ENCODE measurements around the gene HIVEP3. TPM values are rescaled to one million over a fixed set of nuclear protein-coding genes. Genes with fewer than 3 reads are reported as not detected.

HIVEP3 gene
- total RNA-seq, 4 donors from 2014 or later = 3.2 to 11.0 (median 4.2) TPM

GRCh38 chr1:41735631-41736260, 183.0 kb downstream of the HIVEP3 start:
- H3K4me1 ChIP-seq = peaks cover 31 to 68% (median 34%) of the 10 kb centered on the region in 3 donors

DNA sequence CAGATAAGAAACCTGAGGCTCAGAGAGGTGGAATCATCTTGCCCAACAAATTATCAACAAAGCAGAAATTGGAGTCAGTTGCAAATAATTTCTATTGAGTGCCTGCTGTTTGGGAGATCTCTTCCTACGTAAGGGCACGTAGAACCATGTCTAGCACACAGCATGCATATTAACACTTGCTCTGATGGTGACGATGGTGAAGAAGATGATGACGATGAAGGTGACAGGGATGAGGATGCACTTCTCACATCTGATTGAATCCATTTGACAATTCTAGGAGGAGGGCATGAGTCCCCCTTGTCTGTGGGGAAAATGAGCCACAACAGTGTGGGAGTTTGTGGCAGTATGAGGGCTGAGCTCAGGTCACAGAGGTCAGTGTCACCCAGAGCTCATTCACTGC, 183.6 kb downstream of the HIVEP3 start:
- intact Hi-C loops (cut with DNase I) = no loop called here

More at GRCh38 chr1:41735631-41736260, 183.0 kb downstream of the HIVEP3 start:
- intact Hi-C loops (cut with DNase I) = no loop called here
- Histone ChIP-seq H3K36me3 (no peaks in the 10 kb centered on the region), H3K27ac (no peak overlapping the region), H3K27me3 (no peaks in the 10 kb centered on the region), H3K4me3 (no peak overlapping the region), H3K9me3 (no peaks in the 10 kb centered on the region)
- DNase-seq = no peak
- WGBS, 2 donors = 61 to 91% methylated on average over 7 to 13 of the region's 13 CpGs
- TF ChIP-seq, protein P1, sequence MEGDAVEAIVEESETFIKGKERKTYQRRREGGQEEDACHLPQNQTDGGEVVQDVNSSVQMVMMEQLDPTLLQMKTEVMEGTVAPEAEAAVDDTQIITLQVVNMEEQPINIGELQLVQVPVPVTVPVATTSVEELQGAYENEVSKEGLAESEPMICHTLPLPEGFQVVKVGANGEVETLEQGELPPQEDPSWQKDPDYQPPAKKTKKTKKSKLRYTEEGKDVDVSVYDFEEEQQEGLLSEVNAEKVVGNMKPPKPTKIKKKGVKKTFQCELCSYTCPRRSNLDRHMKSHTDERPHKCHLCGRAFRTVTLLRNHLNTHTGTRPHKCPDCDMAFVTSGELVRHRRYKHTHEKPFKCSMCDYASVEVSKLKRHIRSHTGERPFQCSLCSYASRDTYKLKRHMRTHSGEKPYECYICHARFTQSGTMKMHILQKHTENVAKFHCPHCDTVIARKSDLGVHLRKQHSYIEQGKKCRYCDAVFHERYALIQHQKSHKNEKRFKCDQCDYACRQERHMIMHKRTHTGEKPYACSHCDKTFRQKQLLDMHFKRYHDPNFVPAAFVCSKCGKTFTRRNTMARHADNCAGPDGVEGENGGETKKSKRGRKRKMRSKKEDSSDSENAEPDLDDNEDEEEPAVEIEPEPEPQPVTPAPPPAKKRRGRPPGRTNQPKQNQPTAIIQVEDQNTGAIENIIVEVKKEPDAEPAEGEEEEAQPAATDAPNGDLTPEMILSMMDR (IDR thresholded peaks at IDR 0.05) = no peak
- no peak for TF ChIP-seq POLR2A (IDR thresholded peaks at IDR 0.05)

DNA sequence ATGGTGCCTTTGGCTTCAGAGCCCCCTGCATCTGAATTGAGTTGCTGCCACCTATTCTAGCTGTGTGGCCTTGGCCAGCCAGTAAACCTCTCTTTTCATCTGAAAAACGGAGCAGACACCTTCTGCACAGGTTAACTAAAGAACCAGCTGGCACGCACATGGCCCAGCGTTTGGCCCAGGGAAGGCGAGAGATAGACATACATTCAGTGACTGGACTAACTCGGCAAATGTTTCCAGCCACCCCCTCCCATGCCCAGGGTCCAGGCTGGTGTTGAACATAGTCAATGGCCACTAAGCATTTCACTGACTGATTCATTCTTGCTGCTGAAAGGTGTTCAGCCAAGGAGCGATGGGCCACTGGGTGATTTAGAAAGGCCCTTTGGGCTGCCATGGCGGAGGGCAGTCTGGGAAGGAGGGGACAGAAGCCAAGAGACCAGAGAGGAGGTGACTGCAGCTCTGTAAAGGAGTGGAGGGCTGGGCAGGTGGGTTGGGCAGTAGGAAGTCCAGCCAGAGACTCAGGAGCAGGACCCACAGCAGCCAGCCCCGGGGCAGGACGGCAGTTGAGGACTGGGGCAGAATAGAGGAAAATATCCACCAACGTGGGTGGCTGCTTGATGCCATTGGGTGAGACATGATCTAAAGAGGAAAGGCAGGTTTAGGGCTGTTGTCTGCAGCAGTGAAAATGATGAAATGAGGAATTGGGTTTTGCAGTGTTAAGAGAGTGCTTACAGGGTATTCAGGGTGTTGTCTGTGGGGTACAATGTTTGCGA, 184.3 kb downstream of the HIVEP3 start:
- intact Hi-C loops (cut with DNase I) = no loop called here
- no peak for DNase-seq

More for the DNA sequence above, 183.6 kb downstream of the HIVEP3 start:
- peaks cover 28 to 65% (median 34%) of the 10 kb centered on the region in 3 donors for H3K4me1 ChIP-seq
- no peak overlapping the region for H3K4me3 ChIP-seq
- H3K27ac ChIP-seq = no peak overlapping the region
- H3K36me3 ChIP-seq = no peaks in the 10 kb centered on the region
- TF ChIP-seq POLR2A (IDR thresholded peaks at IDR 0.05) = no peak
- TF ChIP-seq, protein P1 (IDR thresholded peaks at IDR 0.05) = no peak
- WGBS, 2 donors = 86 to 93% methylated on average over 4 of the region's 4 CpGs
- no peaks in the 10 kb centered on the region for H3K27me3 ChIP-seq
- no peaks in the 10 kb centered on the region for H3K9me3 ChIP-seq
- no peak for DNase-seq

GRCh38 chr1:41733725-41734124, 185.0 kb downstream of the HIVEP3 start:
- DNase-seq = no peak
- no peaks in the 10 kb centered on the region for H3K9me3 ChIP-seq
- no peak overlapping the region for H3K4me3 ChIP-seq
- WGBS, 2 donors = 75 to 89% methylated on average over 1 to 2 of the region's 2 CpGs
- no peaks in the 10 kb centered on the region for H3K27me3 ChIP-seq
- H3K4me1 ChIP-seq = peaks cover 20 to 60% (median 27%) of the 10 kb centered on the region in 3 donors
- no peak overlapping the region for H3K27ac ChIP-seq
- TF ChIP-seq, protein P1 (IDR thresholded peaks at IDR 0.05) = no peak
- TF ChIP-seq POLR2A (IDR thresholded peaks at IDR 0.05) = no peak
- intact Hi-C loops (cut with DNase I) = no loop called here
- no peaks in the 10 kb centered on the region for H3K36me3 ChIP-seq

More for the DNA sequence above, 184.3 kb downstream of the HIVEP3 start:
- Histone ChIP-seq H3K4me3 (no peak overlapping the region), H3K4me1 (peaks cover 20 to 62% (median 33%) of the 10 kb centered on the region in 3 donors), H3K36me3 (no peaks in the 10 kb centered on the region), H3K9me3 (no peaks in the 10 kb centered on the region), H3K27ac (no peak overlapping the region), H3K27me3 (no peaks in the 10 kb centered on the region)
- TF ChIP-seq, protein P1 (IDR thresholded peaks at IDR 0.05) = no peak
- TF ChIP-seq POLR2A (IDR thresholded peaks at IDR 0.05) = no peak
- 84 to 88% methylated on average over 9 to 10 of the region's 11 CpGs for WGBS, 2 donors

DNA sequence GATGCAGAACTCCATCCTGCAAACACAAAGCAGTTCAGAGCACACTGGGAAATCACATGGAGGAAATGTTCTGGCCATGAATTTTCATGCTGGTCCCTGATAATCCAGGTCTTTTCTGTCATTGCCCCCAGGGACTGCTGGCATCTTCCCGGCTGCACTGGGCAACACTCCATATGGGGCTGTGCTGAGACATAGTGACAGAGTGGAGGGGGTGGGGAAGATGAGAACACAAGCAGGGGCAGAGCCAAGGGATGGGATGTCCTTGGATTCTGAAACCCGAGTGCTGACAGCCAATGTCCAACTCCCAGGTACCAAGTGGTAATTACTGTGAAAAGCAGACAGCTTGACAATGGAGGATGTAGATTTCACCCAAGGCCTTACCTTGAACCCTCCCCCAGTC, 185.7 kb downstream of the HIVEP3 start:
- H3K36me3 ChIP-seq = no peaks in the 10 kb centered on the region
- WGBS, 2 donors = 27 to 56% methylated on average over 2 of the region's 2 CpGs
- H3K9me3 ChIP-seq = no peaks in the 10 kb centered on the region
- intact Hi-C loops (cut with DNase I) = no loop called here
- H3K27me3 ChIP-seq = no peaks in the 10 kb centered on the region
- no peak for DNase-seq
- H3K27ac ChIP-seq = no peak overlapping the region
- TF ChIP-seq, protein P1 (IDR thresholded peaks at IDR 0.05) = no peak
- no peak for TF ChIP-seq POLR2A (IDR thresholded peaks at IDR 0.05)
- peaks cover 21 to 60% (median 21%) of the 10 kb centered on the region in 3 donors for H3K4me1 ChIP-seq
- no peak overlapping the region for H3K4me3 ChIP-seq

All from esophagus squamous epithelium (tissue), 5 donors.